GM18511 (cell line): ENCODE measurements around the gene C3orf33.

Experiments
- ATAC-seq: cut with Tn5 transposase; IDR thresholded peaks from one replicate; pipeline ENCODE4 v1.9.1; 2021; ENCODE audit warnings: mild to moderate bottlenecking, moderate library complexity; ENCODE audit not compliant: unreplicated experiment

Gene C3orf33

GRCh38 chr3:155790272-155790925, 15.7 kb downstream of the C3orf33 start:
- no peak for ATAC-seq

DNA sequence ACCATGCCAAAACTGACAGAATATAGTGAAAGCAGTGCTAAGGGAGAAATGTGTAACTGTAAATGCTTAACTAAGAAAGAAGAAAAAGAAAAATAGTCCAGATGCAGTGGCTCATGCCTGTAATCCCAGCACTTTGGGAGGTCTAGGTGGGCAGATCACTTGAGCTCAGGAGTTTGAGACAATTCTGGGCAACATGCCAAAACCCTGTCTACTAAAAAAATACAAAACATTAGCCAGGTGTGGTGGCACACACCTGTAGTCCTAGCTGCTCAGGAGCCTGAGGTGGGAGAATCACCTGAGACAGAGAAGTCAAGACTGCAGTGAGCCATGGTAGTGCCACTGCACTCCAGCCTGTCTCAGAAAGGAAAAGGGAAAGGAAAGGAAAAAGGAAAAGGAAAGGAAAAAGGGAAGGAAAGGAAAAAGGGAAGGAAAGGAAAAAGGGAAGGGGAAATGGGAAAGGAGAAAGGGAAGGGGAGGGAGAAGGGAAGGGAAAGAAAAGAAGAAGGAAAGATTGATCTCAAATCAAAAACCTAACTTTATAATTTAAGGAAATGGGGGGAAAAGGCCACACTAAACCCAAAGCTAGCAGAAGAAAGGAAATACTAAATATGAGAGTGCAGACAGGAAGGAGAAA, 20.3 kb downstream of the C3orf33 start:
- no peak for ATAC-seq

GRCh38 chr3:155782390-155782953, 23.6 kb downstream of the C3orf33 start:
- ATAC-seq: no peak

GRCh38 chr3:155780291-155780690, 25.8 kb downstream of the C3orf33 start:
- no peak for ATAC-seq

DNA sequence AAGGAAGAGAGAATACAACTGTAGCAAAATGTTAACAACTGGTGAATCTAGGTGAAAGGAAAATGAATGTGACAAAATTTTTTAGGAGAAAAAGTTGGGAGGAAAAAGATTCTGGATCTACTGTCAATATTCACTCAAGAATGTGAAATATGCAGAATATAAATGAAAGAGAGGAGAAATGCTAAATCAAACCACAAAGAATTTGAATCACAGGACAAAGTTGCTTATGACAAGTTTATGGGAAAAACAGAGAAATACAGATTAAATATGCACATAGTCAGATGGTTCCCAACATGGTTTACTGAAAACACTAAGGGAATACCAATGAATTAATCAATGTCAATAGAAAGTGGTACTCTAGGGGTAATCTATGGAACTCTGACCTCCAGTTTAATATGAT, 27.6 kb downstream of the C3orf33 start:
- no peak for ATAC-seq

GRCh38 chr3:155772801-155773200, 33.3 kb downstream of the C3orf33 start:
- no peak for ATAC-seq

DNA sequence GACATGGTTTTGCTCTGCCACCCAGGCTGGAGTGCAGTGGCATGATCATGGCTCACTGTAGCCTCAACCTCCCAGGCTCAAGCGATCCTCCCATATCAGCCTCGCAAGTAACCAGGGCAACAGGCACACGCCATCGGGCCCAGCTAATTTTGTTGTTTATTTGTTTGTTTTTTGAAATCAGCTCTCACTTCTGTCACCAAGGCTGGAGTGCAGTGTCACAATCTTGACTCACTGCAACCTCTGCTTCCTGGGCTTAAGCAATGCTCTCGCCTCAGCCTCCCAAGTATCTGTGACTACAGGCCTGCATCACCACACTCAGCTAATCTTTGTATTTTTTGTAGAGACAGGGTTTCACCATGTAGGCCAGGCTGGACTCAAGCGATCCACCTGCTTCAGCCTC, 35.0 kb downstream of the C3orf33 start:
- ATAC-seq: no peak

DNA sequence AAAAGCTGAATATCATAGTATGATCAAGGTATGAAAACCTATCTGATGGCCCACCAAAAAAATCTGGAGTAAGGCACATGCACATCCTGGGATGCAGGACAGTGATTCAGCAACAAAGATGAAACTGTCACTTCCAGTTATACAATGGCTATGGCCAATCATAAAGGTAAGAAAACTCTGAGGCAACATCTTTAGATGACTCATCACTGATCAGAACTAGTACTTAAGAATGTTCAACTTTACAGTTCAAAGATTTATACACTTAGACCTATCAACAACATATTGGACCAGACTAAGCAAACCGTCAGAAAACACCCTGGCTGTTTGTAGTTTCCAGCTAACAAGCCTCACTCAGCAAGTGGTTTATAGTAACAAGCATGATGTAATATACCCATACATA, 39.9 kb downstream of the C3orf33 start:
- no peak for ATAC-seq

DNA sequence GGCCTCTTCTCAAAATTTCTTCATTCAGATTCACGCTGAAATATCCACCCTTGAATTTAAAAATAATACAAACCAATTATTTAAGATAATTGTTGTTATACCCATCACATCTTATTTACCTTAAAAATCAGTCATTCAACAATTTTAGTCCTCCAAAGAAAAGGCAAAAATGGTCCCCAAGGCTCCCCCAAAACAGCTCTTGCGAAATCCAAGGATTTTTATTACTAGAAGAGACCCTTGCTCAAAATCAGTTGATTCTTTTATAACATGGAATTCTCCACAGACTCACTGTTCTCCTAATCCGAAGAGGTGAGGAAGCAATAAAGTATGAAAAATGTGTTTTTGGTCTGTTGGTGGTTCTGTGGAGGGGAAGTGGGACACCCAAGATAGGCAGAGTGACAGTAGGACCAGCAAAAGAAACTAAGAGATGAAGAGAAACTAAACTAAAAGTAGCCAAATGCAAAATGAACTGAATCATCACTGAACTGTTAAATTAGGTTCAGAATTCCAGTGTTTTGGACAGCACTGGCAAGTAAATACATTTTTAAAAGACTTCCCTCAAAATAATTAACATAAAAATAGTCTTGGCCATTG, 42.1 kb downstream of the C3orf33 start:
- ATAC-seq: peak; percentile 49

DNA sequence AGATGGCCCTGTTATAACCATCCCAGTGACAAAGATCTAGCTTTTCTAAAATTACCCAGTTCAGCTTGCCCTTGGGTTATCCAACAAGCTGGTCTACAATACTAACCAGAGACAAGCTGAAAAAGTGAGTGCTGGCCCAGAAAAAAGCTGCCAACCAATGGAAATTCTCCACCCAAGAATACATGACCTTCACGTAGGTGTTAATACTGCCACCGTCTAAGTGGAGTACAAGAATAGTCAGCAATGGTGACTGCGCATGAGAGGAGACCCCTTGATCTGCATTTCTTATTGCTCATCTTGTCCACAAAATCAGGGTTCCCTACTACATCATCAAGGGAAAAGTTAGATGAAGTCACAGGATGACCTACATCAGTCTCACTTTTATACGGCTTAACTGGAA, 45.4 kb downstream of the C3orf33 start:
- ATAC-seq: no peak

- ATAC-seq: no peak
These were observed 48.5 kb downstream of the C3orf33 start for GRCh38 chr3:155757577-155757976.

DNA sequence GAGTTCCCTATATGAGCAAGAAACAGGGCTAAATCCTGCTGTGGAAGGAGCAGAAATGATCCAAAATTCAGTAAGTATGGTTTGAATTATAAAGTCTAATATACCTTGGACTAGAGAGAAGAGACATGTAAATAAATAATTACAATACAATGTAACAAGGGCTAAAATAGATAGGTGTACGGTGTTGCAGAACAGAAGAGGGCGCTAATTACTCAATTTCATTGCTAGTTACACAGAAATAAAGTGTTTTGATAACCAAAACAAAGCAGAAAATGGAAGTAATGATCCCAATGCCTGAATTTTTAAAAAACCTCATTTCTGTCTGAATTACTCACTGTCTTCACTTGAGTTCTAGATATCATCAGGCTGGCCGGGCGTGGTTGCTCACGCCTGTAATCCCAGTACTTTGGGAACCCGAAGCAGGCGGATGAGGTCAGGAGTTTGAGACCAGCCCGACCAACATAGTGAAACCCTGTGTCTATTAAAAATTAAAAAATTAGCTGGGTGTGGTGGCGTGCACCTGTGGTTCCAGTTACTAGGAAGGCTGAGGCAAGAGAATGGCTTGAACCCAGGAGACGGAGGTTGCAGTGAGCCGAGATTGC, 52.9 kb downstream of the C3orf33 start:
- ATAC-seq: peak; percentile 59

DNA sequence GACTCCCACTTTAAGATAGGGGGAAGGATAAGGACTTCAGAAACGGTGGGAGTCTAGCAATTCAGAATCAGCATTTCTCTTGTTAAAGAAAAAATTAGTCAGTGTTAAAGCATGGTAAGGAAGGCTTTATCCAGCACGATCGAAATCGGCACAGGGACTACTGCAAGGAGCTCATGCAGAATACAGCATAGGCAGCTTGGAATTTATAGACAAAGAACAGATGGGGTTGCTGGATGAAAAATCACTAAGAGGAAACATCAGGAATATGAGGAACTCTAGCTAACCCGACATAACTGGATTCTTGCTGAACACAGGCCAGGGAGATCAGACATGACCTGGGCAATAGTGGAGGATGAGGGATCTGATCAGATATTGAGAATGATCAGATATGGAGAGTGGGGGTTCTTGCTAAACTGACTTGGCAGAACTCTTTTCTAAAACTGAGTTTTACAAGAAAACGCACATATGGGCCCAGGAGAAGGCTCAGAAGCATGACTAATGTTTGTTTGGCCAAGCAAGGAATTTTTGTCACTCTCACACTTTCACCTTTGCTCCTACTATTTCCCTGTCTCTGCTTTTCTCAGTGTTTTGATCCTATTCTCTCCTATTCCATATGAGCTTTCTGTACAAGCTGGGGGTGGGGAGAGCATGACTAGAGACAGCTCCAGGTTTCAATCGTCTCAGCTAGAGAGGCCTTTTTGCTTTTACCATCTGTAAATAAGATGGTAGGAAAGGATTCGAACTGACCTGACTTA, 57.3 kb downstream of the C3orf33 start:
- no peak for ATAC-seq

DNA sequence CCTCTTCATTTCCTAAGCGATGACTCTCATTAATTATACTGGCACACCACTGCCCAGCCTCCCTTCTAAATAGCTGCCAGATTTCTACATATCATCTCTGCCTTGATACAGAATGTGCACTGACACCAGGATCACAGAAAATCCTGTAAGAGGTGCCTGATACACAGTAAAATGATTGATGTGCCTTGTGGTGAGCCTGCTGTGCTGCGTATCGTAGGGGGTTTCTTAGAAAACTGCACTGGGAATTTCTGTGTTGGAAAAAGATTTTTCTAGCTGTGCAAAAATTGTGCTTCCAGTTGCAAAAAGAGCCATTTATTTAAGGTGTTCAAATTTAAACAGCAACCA, 58.2 kb downstream of the C3orf33 start:
- ATAC-seq: no peak

GRCh38 chr3:155747286-155747945, 58.7 kb downstream of the C3orf33 start:
- ATAC-seq: no peak

DNA sequence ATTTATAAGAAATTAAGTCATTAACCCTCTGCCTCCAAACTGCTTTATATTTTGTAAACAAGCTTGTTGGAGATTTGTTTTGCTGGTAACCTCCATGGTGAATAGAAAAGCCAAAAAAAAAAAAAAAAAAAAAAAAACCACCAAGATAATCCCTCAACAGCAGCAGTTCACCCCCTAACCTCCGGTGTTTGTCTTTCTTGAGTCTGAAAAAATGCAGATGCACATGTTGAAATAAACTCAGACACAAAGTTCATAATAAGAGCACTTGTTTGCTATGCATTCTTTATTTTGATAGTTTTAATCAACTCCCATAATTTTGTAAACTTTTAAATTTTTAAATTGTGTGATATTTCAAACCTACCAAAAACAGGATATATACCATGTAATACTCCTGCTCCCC, 59.4 kb downstream of the C3orf33 start:
- ATAC-seq: no peak

DNA sequence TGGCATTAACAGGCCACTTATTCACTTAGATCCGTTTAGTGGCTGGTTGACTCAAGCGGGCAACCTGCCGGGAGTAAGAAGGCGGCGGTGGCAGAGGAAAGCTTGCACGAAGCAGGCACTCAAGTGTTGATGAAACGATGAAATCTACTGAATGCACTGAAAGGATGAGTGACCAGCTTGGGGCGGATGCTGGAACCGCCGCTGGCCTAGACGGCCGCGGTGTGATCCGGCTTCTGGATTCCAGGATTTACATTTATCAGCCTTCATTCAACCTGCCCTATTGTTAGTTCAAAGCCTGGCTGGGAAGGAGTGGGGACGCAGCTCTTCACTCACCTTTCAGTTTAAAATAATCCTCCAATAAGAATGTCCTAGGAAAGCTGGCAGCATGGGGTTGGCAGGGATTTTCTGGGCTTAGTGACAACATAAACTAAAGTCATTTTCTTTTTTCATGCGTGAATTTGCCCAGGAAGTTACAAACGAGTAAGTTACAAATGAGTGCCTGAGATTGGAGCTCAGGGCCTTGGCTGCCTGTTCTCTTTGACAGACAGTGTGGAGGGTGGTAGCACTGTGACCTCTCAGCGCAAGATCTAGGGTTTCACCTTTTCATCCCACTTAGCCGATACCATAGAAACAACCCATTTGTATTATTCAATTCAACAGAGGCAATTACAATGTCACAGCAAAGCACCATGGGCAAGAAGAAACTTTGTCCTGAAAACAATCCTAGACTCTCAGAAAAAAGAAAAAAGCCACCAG, 60.1 kb downstream of the C3orf33 start:
- ATAC-seq: no peak

- ATAC-seq: peak; percentile 73
These were observed 61.3 kb downstream of the C3orf33 start, which contains the start of gene PLCH1 for GRCh38 chr3:155744626-155745324. PLCH1 (minus strand) TSS chr3:155745071; CDS start chr3:155704224, 40,847 bp downstream.

DNA sequence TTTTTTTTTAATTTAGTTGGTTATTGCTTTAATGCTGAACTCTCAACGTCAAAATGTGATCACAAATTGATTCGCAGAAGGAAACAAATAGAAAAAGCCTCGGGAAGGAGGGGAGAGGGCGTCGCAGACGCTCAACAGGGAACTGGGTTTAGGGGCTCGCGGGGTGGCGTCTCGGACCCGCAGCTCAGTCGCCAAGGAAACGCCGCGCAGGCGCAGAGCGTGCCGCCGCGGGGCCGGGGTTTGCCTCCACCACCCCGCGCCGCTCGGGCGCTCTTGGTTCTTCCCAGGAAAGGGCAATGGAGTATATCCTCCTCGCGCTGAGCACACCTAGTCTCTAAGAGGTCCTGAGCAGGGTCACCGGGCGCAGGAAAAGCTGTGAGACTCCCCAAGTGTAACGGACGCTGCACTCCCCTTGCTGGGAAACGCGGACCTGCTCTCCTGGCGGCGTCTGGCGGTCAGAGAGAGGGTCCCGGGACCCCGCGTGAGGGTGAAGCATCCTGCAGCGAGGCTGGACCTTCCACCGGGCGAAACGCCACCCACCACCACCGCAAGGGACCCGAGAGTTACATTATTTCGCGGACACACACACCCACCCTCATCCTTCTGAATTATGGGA, 62.0 kb downstream of the C3orf33 start:
- ATAC-seq: peak; percentile 62
